Midbrain (tissue), 1 donor: ENCODE measurements around the gene HTR3D.
"Not testable (repeated sequence)": the region's sequence is repeated elsewhere in the genome, so short reads cannot be mapped to it uniquely, and the experiment has no call there.

Experiments
- DNase-seq: peaks from one replicate; lab custom pipeline; 2025; lab: John Stamatoyannopoulos, UW

The HTR3D gene, protein sequence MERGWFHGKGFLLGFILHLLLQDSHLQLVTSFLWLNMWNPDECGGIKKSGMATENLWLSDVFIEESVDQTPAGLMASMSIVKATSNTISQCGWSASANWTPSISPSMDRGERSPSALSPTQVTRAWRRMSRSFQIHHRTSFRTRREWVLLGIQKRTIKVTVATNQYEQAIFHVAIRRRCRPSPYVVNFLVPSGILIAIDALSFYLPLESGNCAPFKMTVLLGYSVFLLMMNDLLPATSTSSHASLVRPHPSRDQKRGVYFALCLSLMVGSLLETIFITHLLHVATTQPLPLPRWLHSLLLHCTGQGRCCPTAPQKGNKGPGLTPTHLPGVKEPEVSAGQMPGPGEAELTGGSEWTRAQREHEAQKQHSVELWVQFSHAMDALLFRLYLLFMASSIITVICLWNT

DNA sequence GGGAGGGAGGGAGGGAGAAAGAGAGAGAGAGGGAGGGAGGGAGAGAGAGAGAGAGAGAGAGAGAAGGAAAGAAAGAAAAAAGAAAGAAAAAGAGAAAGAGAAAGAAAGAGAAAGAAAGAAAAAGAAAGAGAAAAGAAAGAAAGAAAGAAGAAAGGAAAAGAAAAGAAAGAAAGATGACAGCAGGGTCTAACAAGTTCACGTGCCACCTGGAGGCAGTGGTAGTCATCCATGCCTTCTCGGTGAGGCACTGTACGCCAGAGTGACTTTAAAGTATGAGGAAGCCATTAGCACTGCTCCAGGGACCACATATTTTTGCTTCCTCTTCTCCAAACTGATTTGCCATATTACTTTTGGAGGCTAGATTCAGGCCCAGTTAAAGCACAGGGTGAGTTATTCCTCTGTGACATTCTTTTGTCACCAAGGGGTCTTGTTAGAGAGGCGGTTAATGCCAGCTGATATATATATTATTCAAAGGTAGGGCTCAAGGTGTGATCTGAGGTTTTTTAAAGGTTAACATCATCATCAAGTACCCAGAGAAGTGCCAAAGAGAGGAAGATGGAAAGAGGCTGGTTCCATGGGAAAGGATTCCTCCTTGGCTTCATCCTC is at the start of gene HTR3D:
HTR3D (plus strand) TSS at position 556 of the 606 bp plus-strand sequence; CDS start at position 556, 0 bp downstream.
- DNase-seq = no peak

DNA sequence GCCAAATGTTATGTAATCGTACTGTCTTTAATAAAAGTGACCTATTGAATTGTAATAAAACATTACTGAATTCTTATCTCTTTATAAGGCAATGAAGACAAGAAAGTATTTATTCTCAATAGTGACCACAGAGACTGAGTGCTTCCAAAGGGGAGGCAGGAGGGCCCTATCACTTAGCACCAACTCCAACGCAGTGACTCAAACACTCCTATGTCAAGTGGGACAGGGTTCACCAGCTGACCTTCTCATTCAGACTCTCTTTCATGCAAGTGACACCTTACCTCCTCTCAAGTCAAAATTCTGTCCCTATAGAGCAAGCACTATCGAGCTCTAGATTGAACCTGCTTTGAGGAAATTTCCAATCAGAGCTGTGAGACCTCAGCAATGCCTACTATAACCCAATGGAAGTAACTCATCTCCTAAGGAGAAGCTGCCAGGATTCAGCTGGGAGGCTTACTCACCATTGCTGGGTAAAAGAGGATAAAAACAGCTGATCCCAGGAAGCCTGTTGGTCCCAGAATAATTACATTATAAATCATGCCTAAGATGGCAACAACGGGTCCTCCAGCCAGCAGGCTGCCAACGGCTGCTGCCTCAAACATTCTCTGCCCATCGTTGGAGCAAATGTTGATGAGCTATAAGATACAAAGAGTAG is 49.4 kb upstream of the HTR3D start:
- no peak for DNase-seq

DNA sequence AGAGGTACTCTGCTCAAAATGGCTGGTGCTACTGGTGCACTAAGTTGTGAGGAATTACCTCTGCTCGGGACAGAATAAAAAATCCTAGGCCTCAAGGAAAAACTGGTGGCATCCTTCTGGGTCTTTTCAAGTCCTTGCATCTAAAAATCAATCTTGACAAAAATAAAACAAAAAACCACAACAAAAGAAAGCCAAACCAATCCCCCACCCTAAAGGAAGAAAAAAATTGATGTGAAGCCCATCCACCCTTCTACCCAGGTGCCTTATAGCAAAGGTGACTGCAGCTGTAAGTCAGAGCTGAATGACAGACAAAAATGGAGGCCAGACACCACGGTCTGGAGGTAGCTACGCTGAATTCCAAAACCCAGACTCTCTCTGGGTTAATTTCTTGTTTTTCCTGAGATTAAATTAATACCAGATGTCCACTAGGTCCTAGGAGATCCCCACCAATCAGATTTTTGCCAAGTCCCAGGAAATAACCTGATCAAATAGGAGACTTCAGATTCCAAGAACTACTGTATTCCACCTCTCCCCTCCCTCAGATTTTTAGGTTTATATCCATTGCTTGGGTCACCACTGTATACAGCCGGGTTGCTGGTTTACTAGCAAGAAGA is 47.3 kb upstream of the HTR3D start:
- no peak for DNase-seq

DNA sequence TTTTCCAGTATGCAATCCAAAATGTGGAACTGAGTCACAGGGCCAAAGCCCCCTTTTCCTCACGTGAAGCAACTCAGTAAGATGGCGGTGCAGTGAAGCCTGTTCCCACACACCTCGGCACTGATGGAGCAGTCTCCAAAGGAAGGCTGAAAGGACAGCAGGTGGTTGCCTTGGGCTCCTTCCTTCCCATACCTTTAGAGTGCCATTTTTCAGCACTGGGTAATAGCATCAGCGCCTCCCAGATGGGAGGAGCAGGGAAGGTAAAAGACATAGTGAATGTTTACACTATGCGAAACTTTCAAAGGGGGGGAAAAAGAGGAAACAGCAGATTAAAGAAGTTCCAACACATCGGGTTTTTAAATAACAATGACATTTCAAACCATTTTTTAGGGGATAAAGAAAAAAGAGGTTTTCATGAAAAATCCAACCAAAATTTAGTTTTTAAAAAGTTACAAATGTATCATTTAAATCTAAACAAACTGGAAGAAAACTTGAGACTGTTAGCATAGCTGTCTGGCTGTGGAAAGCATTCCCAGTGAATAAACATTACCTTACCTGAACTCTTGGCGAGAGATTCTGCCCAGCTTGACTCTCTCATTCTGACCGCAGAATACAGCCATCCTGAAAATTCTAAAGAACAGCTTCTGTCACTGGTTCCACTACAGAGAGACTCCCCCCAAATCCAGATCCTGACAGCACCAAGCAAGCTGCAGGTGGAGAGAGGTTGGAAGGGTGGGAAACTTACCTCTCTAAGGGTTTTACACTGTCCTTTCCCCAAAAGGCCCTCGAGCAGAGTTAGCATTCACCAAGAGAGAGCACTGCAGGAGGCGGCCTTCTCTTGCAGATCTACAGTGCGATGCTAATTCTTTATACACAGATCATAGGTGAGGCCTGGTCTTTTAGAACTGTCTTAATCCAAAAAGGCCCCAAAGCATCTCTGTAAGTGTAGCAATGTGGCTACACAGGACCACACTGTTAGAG is 46.5 kb upstream of the HTR3D start:
- no peak for DNase-seq

DNA sequence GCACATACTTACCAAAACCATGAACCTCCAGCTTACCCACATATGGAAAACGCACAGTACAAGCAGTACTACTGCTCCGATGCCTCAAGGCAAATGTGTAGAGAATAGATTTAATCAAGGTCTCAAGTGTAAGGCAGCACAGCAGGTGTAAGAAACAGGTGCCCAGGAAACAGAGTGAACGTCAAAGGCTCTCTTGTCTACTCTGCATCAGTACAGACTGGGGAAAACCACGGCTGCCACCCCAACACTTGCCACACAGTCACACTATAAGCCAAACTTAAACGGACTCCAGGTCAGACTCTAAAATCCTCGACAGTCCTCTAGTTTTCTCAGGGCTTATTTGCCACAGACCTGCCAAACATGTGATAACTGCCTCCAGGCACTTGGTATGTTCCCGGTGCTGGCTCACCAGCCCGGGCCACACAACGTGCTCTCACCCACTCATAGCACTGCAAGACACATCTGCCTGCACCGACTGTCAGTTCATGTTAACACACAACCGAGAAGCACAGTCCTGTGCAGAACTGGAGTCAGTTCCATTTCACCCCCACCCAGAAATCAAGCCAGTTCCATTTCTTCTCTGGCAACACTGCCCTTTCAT is 44.4 kb upstream of the HTR3D start:
- no peak for DNase-seq

DNA sequence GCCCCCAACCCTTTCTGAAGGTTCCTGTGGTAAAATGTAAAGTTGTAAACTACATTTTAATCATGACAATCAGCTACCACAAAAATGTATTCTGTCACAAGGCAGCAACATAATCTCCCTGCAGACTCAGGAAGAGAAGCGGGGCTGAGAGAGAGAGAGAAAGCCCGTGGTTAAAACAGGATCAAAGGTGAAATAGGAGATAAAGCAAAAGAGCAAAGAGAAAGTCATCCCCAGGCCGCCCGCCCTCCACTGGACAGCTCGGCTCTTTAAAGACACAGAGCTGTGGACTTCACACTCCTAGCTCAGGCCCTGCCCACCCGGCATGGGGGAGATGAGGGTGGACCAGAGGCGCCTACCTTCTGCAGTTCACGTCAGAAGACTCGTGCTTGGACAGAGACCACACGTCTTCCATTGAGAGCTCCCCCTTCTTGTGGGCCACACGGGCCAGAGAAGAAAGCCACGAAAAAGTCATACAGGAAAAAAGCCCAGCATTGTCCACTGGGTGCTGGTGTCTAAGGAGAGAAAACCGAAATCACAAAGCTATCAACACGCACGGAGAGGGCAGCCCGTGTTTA is 43.2 kb upstream of the HTR3D start:
- no peak for DNase-seq

DNA sequence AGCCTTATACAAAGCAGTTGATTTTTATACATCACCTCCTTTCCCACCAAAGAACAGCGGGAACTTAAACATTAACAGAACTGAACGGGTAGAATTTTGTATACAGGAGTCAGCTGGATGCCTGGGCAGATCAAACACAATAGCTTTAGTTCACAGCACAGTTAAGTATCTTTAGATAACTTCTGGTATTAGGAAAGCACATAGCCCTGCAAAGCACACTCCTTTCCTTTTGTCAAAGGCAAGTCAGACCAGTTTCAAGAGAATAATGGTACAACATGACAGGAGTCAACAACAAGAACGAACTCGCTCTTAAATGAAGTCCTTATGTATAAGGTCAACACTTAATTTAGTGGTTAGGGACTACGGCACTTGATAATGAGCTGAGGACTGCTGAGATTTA is 40.1 kb upstream of the HTR3D start:
- DNase-seq = no peak

DNA sequence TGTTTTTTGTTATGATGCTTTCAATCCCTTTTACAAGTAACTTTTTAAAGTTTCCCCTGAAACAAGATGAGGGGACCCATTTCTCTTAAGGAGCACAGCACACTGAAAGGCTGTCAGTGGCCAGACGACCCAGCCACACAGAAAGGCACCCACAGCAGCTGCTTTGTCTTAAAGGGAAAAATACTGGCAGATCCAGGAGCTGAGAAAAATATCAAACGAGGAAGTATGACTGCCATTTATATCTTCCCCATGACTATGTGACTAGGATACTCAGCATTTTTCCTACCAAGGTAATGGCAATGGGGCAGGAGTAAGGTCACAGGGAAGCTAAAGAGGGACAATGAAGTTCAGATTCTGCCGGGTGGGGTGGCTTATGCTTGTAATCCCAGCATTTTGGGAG is 29.8 kb upstream of the HTR3D start:
- no peak for DNase-seq

DNA sequence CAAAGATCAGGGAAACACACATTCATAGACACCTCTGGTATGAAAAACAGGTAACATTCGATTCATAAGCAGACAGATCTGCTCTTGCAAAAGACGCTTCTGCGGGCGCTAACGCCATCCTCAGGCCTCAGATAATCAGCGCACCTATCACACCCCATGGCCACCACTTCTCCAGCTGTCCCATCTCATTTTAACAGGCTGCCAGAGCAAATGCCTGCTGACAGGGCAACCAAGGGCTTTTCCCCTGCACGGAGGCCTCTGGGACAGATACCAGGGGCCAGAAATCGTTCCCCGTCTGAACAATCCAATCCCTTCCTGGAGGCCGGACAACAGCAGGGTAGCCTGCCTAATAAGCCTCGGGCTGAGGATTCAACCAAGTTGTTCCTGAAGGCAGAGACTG is 29.1 kb upstream of the HTR3D start:
- DNase-seq = no peak

DNA sequence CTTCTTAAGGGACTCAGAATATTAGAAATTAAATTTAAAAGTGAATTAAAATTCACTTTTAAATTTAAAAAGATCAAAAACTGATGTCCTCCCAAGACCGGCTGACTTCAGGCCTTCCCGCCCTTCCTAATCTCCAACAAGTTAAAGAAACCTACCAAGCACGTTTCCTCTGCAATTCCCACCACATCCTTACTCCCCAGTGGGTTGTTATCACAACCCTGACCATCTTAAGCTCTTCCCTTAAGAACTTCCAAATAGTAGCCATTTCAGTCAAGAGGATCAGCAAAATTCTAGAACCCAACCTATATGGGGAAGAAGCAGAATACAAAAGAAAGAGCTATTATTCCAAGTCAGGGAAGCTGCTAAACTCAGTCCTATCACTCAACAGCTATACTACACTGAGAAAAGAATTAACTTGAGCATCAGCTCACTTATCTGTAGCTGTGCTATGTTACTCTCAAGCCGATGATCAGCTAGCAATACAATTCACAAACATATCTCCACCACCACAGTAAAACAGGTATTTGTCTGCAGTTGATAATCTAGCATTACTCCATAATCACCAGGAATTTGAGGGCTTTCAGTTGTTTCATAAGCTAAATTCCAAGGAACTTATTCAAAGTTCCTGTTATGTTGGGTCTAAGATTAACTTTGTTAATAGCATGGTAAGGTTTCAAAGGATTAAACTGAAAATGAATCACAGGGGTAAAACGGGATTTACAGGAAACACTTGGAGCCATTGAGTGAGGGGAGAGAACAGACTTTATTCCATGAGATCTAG is 28.2 kb upstream of the HTR3D start:
- no peak for DNase-seq

DNA sequence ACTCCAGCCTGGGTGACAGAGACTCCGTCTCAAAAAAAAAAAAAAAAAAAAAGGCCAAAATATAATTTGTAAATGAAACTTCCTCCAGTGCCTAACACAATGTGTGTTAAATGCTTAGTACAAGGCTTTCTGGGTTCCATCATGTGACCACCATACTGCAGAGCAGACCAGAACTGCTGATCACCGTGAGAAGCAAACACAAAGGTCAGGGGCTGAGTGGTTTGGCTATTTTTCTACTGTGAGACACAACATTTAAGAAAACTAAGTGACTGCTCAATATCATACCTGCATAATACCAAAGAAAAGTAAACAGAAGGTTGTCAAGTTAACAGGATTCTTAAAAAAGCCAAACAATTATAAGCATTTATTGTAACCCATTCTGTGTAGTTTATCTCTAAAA is 27.1 kb upstream of the HTR3D start:
- no peak for DNase-seq

DNA sequence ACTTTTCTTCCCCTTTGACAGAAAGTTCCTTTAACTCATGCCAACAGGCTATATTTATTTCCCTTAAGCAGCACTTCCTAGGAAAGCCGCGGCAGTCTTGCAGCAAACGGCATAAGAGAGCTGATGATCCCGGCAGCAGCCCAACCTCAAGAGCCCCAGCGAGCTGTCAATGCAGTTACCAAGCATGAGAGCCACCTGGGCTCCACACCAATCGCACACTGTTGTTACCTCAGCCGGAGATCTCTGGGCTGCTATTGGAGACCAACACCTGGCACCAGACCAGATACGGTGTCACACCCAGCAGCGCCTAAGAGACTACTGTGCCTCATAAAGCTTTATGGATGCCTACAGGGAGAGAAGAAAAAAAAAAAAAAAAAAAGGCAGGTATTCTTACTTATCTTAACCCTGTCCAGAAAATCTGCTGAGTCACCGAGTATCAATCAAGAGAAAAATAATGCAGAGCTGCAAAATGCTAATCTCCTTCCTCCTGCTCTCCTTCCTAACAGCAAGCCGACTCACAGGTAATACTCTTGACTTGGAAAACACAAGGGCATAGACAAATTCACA is 25.5 kb upstream of the HTR3D start:
- DNase-seq = no peak

DNA sequence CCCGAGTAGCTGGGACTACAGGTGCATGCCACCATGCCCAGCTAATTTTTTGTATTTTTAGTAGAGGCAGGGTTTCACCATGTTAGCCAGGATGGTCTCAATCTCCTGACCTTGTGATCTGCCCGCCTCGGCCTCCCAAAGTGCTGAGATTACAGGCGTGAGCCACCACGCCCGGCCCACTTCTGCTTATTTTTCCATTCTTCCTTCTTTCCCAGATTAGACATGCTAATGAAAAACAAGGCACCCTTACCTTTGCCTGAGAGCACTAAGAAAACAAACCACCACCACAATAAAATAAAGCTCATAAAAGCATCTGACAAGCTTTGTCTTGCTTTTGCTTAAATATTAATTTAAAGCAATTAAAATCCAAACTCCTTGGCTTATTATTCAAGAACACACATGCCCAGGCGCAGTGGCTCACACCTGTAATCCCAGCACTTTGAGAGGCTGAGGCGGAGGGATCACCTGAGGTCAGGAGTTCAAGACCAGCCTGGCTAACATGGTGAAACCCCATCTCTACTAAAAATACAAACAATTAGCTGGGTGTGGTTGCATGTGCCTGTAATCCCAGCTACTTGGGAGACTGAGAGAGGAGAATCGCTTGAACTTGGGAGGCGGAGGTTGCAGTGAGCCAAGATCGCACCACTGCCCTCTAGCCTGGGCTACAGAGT is 24.3 kb upstream of the HTR3D start:
- not testable (repeated sequence) for DNase-seq

DNA sequence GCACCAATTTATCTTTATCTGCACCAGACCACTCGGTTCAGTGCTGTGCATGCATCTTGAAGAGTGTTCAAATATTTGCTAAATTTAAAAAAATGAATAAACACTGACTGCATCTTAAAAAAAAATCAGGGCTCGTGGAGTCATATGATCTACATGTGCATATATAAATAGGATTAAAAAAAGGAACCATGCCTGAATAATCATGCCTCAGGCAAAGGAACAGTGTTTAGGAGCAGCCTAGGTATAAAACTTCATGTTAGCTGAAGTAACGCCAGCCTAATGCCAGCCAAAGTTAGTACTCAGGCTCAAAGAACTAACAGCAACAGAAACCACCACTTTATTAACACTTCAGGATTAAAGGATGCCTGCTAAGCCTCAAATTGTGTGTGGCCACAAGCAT is 23.4 kb upstream of the HTR3D start:
- no peak for DNase-seq

DNA sequence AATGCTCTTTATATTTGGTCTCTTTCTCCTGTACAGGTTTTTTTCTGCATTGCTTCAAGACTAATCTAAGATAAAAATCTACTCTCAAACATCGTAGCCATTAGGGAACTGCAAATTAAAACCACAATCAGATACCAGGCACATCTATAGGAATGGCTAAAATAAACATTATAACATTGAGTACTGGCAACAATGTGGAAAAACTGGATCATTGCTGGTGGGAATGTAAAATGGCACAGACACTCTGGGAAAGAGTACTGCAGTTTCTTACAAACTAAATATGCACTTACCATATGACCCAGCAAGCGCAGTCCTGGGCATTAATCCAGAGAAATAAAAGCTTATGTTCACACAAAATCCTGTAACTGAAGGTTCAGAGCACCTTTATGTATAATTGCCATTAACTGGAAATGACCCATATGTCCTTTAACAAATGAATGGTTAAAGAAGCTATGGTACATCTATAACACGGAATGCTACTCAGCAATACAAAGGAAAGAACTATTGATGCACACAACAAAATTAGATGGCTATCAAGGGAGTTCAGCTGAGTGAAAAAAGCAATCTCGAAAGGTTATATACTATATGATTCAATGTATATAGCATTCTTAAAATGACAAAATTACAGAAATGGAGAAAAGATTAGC is 20.2 kb upstream of the HTR3D start:
- DNase-seq = no peak

DNA sequence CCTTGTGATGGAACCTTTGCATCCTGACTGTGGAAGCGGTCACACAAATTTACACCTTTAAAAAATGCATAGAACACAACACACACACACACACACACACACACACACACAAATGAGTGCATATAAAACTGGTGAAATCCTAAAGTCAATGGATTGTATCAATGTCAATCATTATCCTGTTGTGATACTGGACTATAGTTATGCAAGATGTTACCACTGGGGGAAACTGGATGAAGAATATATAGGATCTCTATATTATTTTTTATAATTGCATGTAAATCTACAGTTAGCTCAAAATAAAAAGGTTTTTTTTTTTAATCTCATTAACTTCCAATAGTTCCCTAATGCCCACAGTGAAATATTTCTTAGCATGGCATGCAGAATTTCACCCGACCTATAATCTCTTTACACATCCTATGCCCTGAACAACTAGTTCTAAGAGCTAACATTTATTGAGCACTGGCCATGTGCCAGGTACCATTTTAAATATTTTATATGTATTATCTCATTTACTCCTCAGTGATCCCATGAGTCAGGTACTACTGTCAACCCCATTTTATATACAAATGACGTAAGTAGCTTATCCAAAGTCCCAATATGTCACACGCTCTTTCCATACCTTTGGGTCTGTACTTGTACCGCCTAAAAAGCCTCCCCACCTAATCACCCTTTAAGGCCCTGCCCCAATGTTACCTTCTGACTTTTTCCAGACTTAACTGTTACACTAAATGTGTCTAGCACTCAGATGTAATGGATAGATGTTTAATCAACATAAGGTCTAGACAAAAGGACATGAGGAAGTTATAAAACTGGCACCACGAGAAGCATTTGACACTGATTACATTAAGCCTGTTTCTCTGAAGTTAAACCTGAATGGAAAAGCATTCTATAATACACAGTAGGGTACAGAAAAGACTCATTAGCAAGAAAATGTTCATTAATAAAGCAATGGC is 19.3 kb upstream of the HTR3D start:
- no peak for DNase-seq

DNA sequence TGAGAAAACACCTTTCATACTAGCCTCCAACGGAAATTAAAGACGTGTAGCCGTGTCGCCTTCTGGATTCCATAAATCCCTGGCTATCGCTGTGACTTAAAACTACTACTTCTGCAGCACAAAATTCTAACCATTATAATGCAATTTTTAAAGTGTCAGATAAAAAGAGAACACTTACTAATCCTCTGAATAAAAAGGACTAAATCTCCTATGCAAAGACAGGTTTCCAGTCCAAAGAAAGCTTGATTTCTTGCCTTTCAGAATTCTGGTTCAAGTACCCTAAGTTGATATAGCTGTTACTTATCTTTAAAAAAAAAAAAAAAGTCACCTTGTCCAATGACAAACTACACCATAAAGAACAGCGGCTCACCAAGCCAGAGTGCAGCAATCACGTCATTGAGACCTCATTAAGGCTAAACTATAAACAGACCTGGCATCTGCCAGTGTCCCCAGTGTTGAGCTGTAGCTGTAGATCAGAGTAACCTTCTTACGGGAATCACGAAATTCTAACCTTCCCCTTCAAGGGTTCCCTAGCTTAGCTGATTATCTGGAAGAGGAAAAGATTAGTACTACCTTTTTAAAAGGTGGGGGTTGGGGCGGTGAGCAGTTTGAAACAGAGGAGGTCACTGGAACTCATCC is 16.0 kb upstream of the HTR3D start:
- no peak for DNase-seq
